Thyroid gland (tissue), 4 donors: ENCODE results near the gene RAB3B.

Source experiments
- POLR2A ChIP-seq, 2 donors: fragments of 450-650 bp; IDR thresholded peaks; one replicate each; pipeline ENCODE4 v1.6.1; 2017; ENCODE audit warnings: antibody characterized with exemption in 2 of 2, mild to moderate bottlenecking in 2 of 2, moderate library complexity in 1 of 2
- TF ChIP-seq, protein P1 (sequence below), 6 experiments: fragments of 200-600 bp in 3 of 6; fragments of 450-650 bp in 3 of 6; sonication (generic) in 3 of 6; IDR thresholded peaks; one replicate each; pipeline ENCODE4 v1.5.1; 2016 to 2019; ENCODE audit warnings: antibody characterized with exemption in 6 of 6, mild to moderate bottlenecking in 2 of 6, inconsistent platforms in 1 of 6, moderate library complexity in 1 of 6

DNA sequence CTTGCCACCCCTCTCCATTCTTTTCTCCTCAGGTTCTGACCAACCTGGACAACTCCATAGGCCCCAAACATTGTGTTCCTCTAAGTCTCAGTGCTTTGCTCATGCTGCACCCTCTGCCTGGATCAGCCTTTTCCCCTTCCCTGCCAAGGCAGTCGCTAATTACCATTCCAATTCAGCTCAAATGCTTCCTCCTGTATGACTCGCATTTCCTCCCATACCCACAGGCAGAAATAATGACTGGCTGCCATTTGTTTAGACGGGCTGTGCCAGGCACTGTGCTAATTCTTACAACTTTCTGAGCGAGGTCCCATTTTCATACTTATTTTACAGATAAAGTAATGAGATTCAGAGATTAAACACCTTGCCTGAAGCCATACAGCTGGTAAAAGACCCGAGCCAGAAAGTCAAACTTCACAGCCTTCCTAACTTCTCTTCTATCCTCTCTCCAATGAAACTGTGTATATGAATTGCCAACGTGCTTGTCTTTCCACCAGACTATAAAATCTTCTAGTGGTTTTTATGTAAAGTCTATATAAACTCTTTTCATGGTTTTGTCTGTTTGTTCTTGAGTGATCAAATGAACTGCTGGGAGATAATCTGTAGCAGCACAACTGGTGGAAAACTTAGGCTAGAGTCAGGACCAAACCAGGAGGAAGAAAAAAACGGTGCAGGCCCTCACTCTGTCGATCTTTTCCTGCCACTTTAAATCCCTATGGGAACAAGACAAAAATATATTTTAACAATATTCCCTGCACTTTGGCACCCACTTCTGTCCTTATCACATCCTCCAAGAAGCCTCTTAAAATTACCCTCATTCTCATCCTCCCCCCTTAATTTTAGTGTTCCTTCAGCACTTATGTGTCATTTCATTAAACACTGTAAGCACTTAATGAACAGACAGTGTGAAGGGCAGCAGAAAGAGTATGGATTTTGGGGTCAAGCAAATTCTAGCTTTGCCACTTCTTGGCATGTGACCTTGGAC lies 33.7 kb downstream of the RAB3B start:
- TF ChIP-seq, protein P1, sequence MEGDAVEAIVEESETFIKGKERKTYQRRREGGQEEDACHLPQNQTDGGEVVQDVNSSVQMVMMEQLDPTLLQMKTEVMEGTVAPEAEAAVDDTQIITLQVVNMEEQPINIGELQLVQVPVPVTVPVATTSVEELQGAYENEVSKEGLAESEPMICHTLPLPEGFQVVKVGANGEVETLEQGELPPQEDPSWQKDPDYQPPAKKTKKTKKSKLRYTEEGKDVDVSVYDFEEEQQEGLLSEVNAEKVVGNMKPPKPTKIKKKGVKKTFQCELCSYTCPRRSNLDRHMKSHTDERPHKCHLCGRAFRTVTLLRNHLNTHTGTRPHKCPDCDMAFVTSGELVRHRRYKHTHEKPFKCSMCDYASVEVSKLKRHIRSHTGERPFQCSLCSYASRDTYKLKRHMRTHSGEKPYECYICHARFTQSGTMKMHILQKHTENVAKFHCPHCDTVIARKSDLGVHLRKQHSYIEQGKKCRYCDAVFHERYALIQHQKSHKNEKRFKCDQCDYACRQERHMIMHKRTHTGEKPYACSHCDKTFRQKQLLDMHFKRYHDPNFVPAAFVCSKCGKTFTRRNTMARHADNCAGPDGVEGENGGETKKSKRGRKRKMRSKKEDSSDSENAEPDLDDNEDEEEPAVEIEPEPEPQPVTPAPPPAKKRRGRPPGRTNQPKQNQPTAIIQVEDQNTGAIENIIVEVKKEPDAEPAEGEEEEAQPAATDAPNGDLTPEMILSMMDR (IDR thresholded peaks at IDR 0.05), result no peak
- TF ChIP-seq POLR2A (IDR thresholded peaks at IDR 0.05), result no peak
